ENCODE measurements around the gene USP7. TPM values are rescaled to one million over a fixed set of nuclear protein-coding genes. Genes with fewer than 3 reads are reported as not detected.

The USP7 gene
- total RNA-seq, 1 donor from 2014 or later, result 143 TPM

GRCh38 chr16:8862309-8863130, 101.2 kb downstream of the USP7 start:
- DNase-seq (ENCODE audit: low spot score), result no peak

- DNase-seq (ENCODE audit: low spot score), result no peak
These were observed 102.0 kb downstream of the USP7 start for GRCh38 chr16:8861563-8862308.

GRCh38 chr16:8859913-8860881, 103.5 kb downstream of the USP7 start:
- no peak for DNase-seq (ENCODE audit: low spot score)

- no peak for DNase-seq (ENCODE audit: low spot score)
These were observed 104.5 kb downstream of the USP7 start for GRCh38 chr16:8858994-8859912.

- DNase-seq (ENCODE audit: low spot score), result no peak
These were observed 107.7 kb downstream of the USP7 start for GRCh38 chr16:8855972-8856371.

- DNase-seq (ENCODE audit: low spot score), result no peak
These were observed 108.5 kb downstream of the USP7 start for GRCh38 chr16:8855051-8855786.

- no peak for DNase-seq (ENCODE audit: low spot score)
These were observed 109.3 kb downstream of the USP7 start for GRCh38 chr16:8854298-8854948.

GRCh38 chr16:8853611-8854010, 110.1 kb downstream of the USP7 start:
- no peak for DNase-seq (ENCODE audit: low spot score)

- DNase-seq (ENCODE audit: low spot score), result no peak
These were observed 110.6 kb downstream of the USP7 start for GRCh38 chr16:8853150-8853549.

GRCh38 chr16:8852534-8852933, 111.2 kb downstream of the USP7 start:
- no peak for DNase-seq (ENCODE audit: low spot score)

GRCh38 chr16:8851761-8852403, 111.8 kb downstream of the USP7 start:
- DNase-seq (ENCODE audit: low spot score), result no peak

GRCh38 chr16:8850279-8850885, 113.3 kb downstream of the USP7 start:
- DNase-seq (ENCODE audit: low spot score), result no peak

GRCh38 chr16:8849411-8850011, 114.2 kb downstream of the USP7 start:
- no peak for DNase-seq (ENCODE audit: low spot score)

GRCh38 chr16:8848939-8849391, 114.7 kb downstream of the USP7 start:
- no peak for DNase-seq (ENCODE audit: low spot score)

- DNase-seq (ENCODE audit: low spot score), result peak; percentile 41
These were observed 115.3 kb downstream of the USP7 start for GRCh38 chr16:8848231-8848938.

- peak; percentile 1 for DNase-seq (ENCODE audit: low spot score)
These were observed 116.1 kb downstream of the USP7 start for GRCh38 chr16:8847623-8848022.

- DNase-seq (ENCODE audit: low spot score), result peak; percentile 15
These were observed 116.6 kb downstream of the USP7 start for GRCh38 chr16:8847145-8847544.
